DOHH2 (cell line): ENCODE results near the gene GPX4.
"Not testable (repeated sequence)": the region's sequence is repeated elsewhere in the genome, so short reads cannot be mapped to it uniquely, and the experiment has no call there.

Source experiments
- H3F3A ChIP-seq: fragments of 200-600 bp; sonication (generic), shearing (Covaris generic); 2 replicates; pipeline ENCODE4 v1.6.0; 2016; ENCODE audit warnings: antibody characterized with exemption, mild to moderate bottlenecking; ENCODE audit not compliant: control insufficient read depth, insufficient read depth
- H3K27ac ChIP-seq: fragments of 200-600 bp; sonication (generic); 2 replicates; pipeline ENCODE4 v1.5.1; 2014; ENCODE audit warnings: low read depth, mild to moderate bottlenecking, low read length, moderate library complexity
- H3K27me3 ChIP-seq: fragments of 200-600 bp; sonication (generic); 2 replicates; pipeline ENCODE4 v1.6.1; 2014; ENCODE audit warnings: mild to moderate bottlenecking, low read length, mixed read lengths; ENCODE audit not compliant: control insufficient read depth
- H3K36me3 ChIP-seq: fragments of 200-600 bp; sonication (generic); 2 replicates; pipeline ENCODE4 v1.6.1; 2014; ENCODE audit warnings: mild to moderate bottlenecking, low read length, moderate library complexity, mixed read lengths; ENCODE audit not compliant: control insufficient read depth
- H3K4me1 ChIP-seq: fragments of 200-600 bp; sonication (generic); 2 replicates; pipeline ENCODE4 v1.6.1; 2014; ENCODE audit warnings: mild to moderate bottlenecking, low read length, mixed read lengths; ENCODE audit not compliant: control insufficient read depth
- H3K4me2 ChIP-seq: fragments of 200-600 bp; sonication (generic); 2 replicates; pipeline ENCODE4 v1.6.0; 2014; ENCODE audit warnings: mild to moderate bottlenecking, low read length, moderate library complexity
- H3K4me3 ChIP-seq: fragments of 200-600 bp; sonication (generic); 2 replicates; pipeline ENCODE4 v1.5.1; 2014; ENCODE audit warnings: mild to moderate bottlenecking, low read length, mixed read lengths
- H3K79me2 ChIP-seq: fragments of 200-600 bp; sonication (generic); 2 replicates; pipeline ENCODE4 v1.6.1; 2014; ENCODE audit warnings: mild to moderate bottlenecking, low read length, mixed read lengths; ENCODE audit not compliant: control insufficient read depth
- H3K9me2 ChIP-seq: fragments of 200-600 bp; sonication (generic); replicated peaks from 2 replicates; pipeline ENCODE4 v1.6.1; 2014; ENCODE audit warnings: mild to moderate bottlenecking, low read length, mixed read lengths; ENCODE audit not compliant: control insufficient read depth
- H3K9me3 ChIP-seq: fragments of 200-600 bp; sonication (generic); 2 replicates; pipeline ENCODE4 v1.6.1; 2014; ENCODE audit warnings: antibody characterized with exemption, low read length, mixed read lengths; ENCODE audit not compliant: control insufficient read depth, insufficient read depth
- H4K20me1 ChIP-seq: fragments of 200-600 bp; sonication (generic); 2 replicates; pipeline ENCODE4 v1.6.0; 2014; ENCODE audit warnings: low read depth, mild to moderate bottlenecking, antibody characterized with exemption, low read length, moderate library complexity; ENCODE audit not compliant: control insufficient read depth, insufficient read depth
- CTCF ChIP-seq: fragments of 200-600 bp; sonication (generic); IDR thresholded peaks from one replicate; pipeline ENCODE4 v1.5.1; 2014; ENCODE audit warnings: antibody characterized with exemption, mild to moderate bottlenecking, low read depth, low read length; ENCODE audit not compliant: poor library complexity, severe bottlenecking
- EZH2phosphoT487 ChIP-seq: fragments of 200-600 bp; sonication (generic); IDR thresholded peaks from 2 replicates; pipeline ENCODE4 v1.6.1; 2017; ENCODE audit warnings: borderline replicate concordance, mild to moderate bottlenecking, antibody characterized with exemption, low read length, moderate library complexity, mixed read lengths

GPX4 gene

GRCh38 chr19:1125601-1126467 lies 22.0 kb downstream of the GPX4 start:
- Histone ChIP-seq H3K27me3 (peaks cover 1% of the 10 kb centered on the region; the same call in 1 of the 2 replicates), H4K20me1 (peaks cover 3% of the 10 kb centered on the region), H3K4me1 (peaks cover 5% of the 10 kb centered on the region), H3K79me2 (no peaks in the 10 kb centered on the region), H3K4me2 (no peak overlapping the region), H3K9me3 (no peaks in the 10 kb centered on the region), H3K4me3 (no peak overlapping the region), H3F3A (no peaks in the 10 kb centered on the region), H3K9me2 (no peaks in the 10 kb centered on the region), H3K27ac (no peak overlapping the region), H3K36me3 (peaks cover 24% of the 10 kb centered on the region)
- TF ChIP-seq EZH2phosphoT487 (no peak), CTCF (no peak)

- no peak overlapping the region for H3K4me2 ChIP-seq
- H3K27me3 ChIP-seq: peaks cover 10% of the 10 kb centered on the region
- peaks cover 12% of the 10 kb centered on the region for H4K20me1 ChIP-seq
- no peak overlapping the region for H3K4me3 ChIP-seq
- H3F3A ChIP-seq: no peaks in the 10 kb centered on the region
- H3K9me3 ChIP-seq: no peaks in the 10 kb centered on the region
- no peak for TF ChIP-seq CTCF
- H3K79me2 ChIP-seq: peaks cover 8% of the 10 kb centered on the region; the same call in 1 of the 2 replicates
- H3K36me3 ChIP-seq: peaks cover 20% of the 10 kb centered on the region
- no peaks in the 10 kb centered on the region for H3K9me2 ChIP-seq
- peaks cover 19% of the 10 kb centered on the region for H3K4me1 ChIP-seq
- no peak overlapping the region for H3K27ac ChIP-seq
Measured at GRCh38 chr19:1126984-1127760, 23.4 kb downstream of the GPX4 start.

- Histone ChIP-seq H3K27me3 (peaks cover 10% of the 10 kb centered on the region), H3F3A (no peaks in the 10 kb centered on the region), H4K20me1 (peaks cover 17% of the 10 kb centered on the region), H3K9me3 (no peaks in the 10 kb centered on the region), H3K4me3 (no peak overlapping the region), H3K27ac (no peak overlapping the region), H3K4me1 (peaks cover 28% of the 10 kb centered on the region), H3K36me3 (peaks cover 16% of the 10 kb centered on the region), H3K4me2 (no peak overlapping the region), H3K9me2 (no peaks in the 10 kb centered on the region), H3K79me2 (peaks cover 8% of the 10 kb centered on the region; the same call in 1 of the 2 replicates)
- TF ChIP-seq EZH2phosphoT487 (no peak), CTCF (no peak)
Measured at GRCh38 chr19:1128106-1128505, 24.3 kb downstream of the GPX4 start.

GRCh38 chr19:1129084-1129483 lies 25.3 kb downstream of the GPX4 start:
- Histone ChIP-seq H3K4me1 (peaks cover 34% of the 10 kb centered on the region), H4K20me1 (peaks cover 18% of the 10 kb centered on the region), H3K27me3 (peaks cover 10% of the 10 kb centered on the region)
- H3K4me3 ChIP-seq, H3K9me3 ChIP-seq, H3K4me2 ChIP-seq, H3K79me2 ChIP-seq, H3K9me2 ChIP-seq, H3K27ac ChIP-seq, H3K36me3 ChIP-seq, H3F3A ChIP-seq: not testable (repeated sequence)
